Retina (tissue), 1 donor: ENCODE measurements around the gene CBY2.
A peak's percentile ranks its signal among the peaks of the same experiment; 100 is the strongest.

Experiments
- DNase-seq: peaks from one replicate; pipeline ENCODE4 v3.0.0-alpha.2; 2016

Gene CBY2

DNA sequence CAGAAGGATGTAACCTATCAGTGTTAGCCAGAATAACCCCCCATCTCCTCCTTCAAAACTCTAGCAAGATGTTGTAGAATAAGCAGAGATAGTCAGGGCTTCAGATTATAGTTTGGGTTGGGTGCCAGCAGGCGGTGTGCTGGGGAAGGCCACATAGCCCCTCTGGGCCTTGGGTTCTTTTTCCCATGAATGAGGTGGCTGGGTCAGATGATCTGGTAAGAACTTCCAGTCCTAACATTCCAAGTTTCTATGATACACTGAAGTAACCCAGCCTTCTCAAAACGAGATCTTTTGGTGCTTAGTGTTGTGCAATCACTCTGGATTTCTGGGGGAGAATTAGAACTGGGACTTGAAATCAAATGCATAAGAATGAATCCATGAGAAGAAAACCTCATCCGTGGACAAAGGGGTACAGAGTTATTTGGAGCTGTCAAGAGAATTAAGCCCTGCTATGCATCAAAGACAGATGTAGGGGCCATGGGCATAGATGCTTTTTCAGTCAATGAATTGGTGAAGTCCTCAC, 810 bp downstream of the CBY2 start:
- no peak for DNase-seq

- no peak for DNase-seq
These were observed 2.2 kb downstream of the CBY2 start for GRCh38 chr13:45704211-45704739.

GRCh38 chr13:45704854-45705695, 3.0 kb downstream of the CBY2 start:
- DNase-seq, result peak; percentile 40

- DNase-seq, result no peak
These were observed 3.8 kb downstream of the CBY2 start for GRCh38 chr13:45705918-45706317.

GRCh38 chr13:45707516-45708100, 5.5 kb downstream of the CBY2 start:
- no peak for DNase-seq

DNA sequence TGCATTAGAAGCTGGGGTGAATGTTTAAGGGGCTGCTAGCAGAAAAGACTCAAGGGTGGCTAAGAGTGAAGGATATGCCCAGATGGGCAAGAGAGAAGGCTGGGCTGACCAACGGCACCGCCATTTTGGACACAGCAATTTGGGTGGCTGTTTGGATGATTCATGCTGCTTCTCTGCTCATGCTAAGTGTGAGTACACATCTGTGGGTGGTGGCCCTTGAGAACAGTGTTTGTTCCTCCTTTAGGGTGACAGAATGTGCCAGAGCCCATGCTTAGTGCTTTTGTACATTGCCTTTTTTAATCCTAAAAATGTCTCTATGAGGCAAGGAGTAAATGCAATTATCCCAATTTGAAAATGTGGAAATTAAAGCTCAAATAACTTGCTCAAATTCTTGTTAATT, 9.8 kb downstream of the CBY2 start:
- no peak for DNase-seq

DNA sequence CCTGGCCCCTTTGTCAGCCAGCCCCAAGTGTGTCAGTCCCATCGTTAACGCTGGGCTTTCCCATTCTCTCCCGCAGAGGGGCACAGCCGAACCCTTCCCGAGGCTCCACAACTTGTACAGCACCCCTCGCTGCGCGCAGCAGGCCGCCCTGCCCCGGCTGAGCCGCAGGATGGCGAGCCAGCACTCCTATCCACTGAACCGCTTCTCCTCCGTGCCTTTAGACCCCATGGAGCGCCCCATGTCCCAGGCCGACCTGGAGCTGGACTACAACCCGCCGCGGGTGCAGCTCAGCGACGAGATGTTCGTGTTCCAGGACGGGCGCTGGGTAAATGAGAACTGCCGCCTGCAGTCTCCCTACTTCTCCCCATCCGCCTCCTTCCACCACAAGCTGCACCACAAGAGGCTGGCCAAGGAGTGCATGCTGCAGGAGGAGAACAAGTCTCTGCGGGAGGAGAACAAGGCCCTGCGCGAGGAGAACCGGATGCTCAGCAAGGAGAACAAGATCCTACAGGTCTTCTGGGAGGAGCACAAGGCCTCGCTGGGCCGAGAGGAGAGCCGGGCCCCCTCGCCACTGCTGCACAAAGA, 11.1 kb downstream of the CBY2 start:
- no peak for DNase-seq

DNA sequence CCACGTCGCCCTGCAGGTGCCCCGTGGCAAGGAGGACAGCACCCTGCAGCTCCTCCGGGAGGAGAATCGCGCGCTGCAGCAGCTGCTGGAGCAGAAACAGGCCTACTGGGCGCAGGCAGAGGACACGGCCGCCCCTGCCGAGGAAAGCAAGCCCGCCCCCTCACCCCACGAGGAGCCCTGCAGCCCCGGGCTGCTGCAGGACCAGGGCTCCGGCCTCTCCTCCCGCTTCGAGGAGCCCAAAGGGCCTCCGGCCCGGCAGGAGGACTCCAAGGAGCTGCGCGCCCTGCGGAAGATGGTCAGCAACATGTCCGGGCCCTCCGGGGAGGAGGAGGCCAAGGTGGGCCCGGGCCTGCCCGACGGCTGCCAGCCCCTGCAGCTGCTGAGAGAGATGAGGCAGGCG, 11.6 kb downstream of the CBY2 start:
- DNase-seq, result no peak

- no peak for DNase-seq
These were observed 12.1 kb downstream of the CBY2 start for GRCh38 chr13:45714170-45714569.

DNA sequence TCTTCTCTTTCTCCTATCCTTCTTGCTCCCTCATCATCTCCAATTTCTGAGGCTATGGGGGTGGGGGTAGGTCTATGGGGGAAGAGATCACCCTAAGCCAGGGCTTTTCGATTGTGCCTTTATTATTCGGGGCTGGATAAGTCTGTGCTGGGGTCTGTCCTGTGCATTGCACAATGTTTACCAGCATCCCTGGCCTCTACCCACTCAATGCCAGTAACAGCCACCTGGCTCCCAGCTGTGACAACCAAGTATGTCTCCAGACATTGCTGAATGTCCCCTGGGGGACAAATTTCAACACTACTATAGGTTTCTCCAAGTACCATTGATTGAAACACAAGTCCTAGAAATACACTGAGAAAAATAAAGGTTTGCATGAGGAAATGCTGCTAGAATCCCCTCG, 13.2 kb downstream of the CBY2 start:
- no peak for DNase-seq

GRCh38 chr13:45717349-45717748, 15.2 kb downstream of the CBY2 start:
- DNase-seq, result no peak

- peak; percentile 29 for DNase-seq
These were observed 15.9 kb downstream of the CBY2 start for GRCh38 chr13:45718063-45718462.

DNA sequence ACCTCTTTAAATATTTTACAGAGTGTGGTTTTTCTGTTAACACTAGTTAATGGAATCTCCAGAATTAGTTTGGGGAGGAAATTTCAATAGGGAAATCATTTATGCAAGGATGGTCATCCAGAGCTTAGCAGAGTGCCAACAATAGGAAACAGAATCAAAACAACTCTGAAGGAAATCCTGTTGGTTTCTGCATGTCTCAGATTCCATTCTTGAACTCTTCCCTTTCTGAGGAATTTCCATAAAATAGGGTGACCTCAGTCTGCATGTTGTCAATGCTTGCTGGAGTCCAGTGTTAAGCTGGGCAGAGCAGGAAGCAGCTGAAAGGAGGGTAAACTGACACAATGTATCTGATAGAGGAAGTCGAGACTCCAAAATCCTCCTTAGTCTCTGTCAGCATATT, 16.9 kb downstream of the CBY2 start:
- DNase-seq, result no peak

- DNase-seq, result no peak
These were observed 19.1 kb downstream of the CBY2 start for GRCh38 chr13:45721203-45721731.

GRCh38 chr13:45723798-45724197, 21.7 kb downstream of the CBY2 start:
- peak; percentile 26 for DNase-seq

DNA sequence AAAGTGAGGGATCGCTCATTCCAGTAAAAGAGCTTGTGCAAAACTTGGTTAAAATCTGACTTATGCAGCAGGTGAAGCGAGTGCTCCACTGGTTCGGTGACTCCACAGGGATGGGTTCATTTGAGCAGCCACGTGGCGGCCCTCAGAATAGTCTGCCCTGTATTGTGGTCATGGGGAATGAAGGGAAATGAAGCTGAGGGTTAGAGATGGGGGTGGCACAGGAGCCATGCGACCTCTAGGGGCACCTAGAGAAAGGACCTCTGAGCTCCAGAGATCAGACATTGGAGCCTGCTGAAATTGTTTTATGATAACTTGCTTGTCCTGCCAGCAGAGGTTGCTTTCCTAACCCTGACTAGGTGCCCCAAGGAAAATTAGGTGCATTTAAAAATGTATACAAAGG, 26.6 kb downstream of the CBY2 start:
- no peak for DNase-seq

GRCh38 chr13:45731455-45731854, 29.3 kb downstream of the CBY2 start:
- no peak for DNase-seq

- DNase-seq, result no peak
These were observed 30.8 kb downstream of the CBY2 start for GRCh38 chr13:45732916-45733315.

DNA sequence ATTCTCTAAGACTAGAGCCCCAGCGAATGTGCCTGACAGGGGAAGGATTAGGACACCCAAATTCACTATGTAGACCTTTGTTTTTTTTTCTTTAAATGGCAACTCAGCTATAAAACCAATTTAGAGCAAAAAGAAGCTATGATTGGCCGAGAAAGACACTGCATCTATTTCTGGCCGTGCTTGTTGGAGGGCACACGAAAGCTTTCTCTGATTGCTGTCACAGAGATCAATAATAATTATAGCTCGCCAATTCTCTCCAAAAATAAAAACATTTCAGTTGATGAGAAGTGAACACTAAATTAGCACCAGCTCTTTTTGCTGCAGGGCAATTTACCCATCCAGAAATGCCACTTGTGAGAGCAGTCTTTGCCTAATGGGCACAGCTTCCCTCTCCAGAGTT, 31.2 kb downstream of the CBY2 start:
- no peak for DNase-seq

- no peak for DNase-seq
These were observed 35.5 kb downstream of the CBY2 start for GRCh38 chr13:45737571-45738017.

- no peak for DNase-seq
These were observed 40.9 kb downstream of the CBY2 start for GRCh38 chr13:45742985-45743384.

DNA sequence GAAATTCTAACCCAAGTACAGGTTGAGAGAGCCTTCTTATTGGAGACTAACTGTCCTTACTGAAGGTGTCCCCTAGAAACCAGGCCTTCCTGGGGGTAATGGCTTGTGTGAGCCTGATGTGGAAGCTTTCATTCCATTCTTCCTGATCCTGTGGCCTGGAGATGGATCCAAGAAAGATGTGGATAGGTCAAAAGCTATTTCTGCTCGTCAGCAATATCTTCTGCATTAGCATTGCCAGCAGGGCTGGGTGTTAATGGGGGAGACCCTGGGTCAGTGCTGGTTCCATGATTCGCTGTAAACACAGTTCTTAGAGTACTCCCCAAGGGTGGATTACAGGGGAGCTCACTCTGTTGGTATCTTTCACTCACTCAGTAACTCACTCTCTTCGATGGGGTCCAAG, 42.9 kb downstream of the CBY2 start:
- DNase-seq, result no peak

DNA sequence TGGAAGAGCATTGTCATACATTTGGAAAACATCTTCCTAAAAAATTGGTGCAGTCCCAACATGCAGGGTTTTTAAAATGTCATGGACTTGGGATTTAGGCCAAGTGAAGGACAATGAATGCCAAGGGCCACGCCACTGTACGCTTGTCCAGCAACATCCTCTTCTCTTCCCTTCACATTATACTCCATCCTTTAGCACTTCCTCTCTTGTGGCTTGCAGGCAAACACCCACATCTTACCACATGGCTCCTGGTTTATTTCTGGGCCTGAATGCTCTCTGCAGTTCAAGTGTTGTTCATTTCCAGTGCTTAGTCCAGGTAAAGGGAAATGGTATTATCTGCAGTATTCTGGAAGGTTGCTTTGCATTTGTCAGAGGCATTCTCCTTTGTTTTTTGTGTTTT, 45.0 kb downstream of the CBY2 start:
- no peak for DNase-seq
